Keratinocyte (primary cell): Measurements from ENCODE around the gene HDGFL3. TPM values are rescaled to one million over a fixed set of nuclear protein-coding genes. Genes with fewer than 3 reads are reported as not detected.

Experiments used
- DNase-seq: peaks from one replicate; pipeline ENCODE4 v3.0.0-alpha.2; 2011; ENCODE audit warnings: low read depth, missing footprints, low spot score
- FAIRE-seq: peaks from 2 replicates; lab custom pipeline; 2011; peaks lifted over from hg19 to GRCh38; lab: Jason Lieb, UNC
- H2AFZ ChIP-seq: 2 replicates; pipeline ENCODE4 v1.6.0; 2012; ENCODE audit warnings: low read length, control low read depth, inconsistent platforms; ENCODE audit not compliant: control insufficient read depth
- H3K27ac ChIP-seq: 2 replicates; pipeline ENCODE4 v1.5.1; 2011; ENCODE audit warnings: low read length; ENCODE audit not compliant: control insufficient read depth, insufficient read depth
- H3K27me3 ChIP-seq: 3 replicates; pipeline ENCODE4 v1.6.0; 2011; ENCODE audit warnings: low read length; ENCODE audit not compliant: control insufficient read depth, insufficient read depth; ENCODE audit errors: extremely low read depth
- H3K36me3 ChIP-seq, 2 experiments: 2 replicates in 1 of 2; 3 replicates in 1 of 2; pipeline ENCODE4 v1.5.1; 2011; ENCODE audit warnings: low read length in 2 of 2, mild to moderate bottlenecking in 1 of 2; ENCODE audit not compliant: control insufficient read depth in 2 of 2, insufficient read depth in 2 of 2; ENCODE audit errors: extremely low read depth in 1 of 2
- H3K4me1 ChIP-seq: 3 replicates; pipeline ENCODE4 v1.5.1; 2011; ENCODE audit warnings: low read length; ENCODE audit not compliant: control insufficient read depth, insufficient read depth; ENCODE audit errors: extremely low read depth
- H3K4me2 ChIP-seq: 3 replicates; pipeline ENCODE4 v1.6.0; 2011; ENCODE audit warnings: low read depth, low read length; ENCODE audit not compliant: control insufficient read depth, insufficient read depth; ENCODE audit errors: extremely low read depth
- H3K4me3 ChIP-seq, 3 experiments: fragments of 200-600 bp in 1 of 3; sonication (generic) in 1 of 3; 2 replicates in 2 of 3; 3 replicates in 1 of 3; pipeline ENCODE4 v1.5.1; 2011 to 2016; ENCODE audit warnings: low read length in 3 of 3, mild to moderate bottlenecking in 3 of 3, control low read depth in 2 of 3, inconsistent platforms in 1 of 3, low read depth in 1 of 3, mixed read lengths in 1 of 3, mixed run types in 1 of 3, moderate library complexity in 1 of 3; ENCODE audit not compliant: control insufficient read depth in 2 of 3, insufficient read depth in 2 of 3; ENCODE audit errors: extremely low read depth in 1 of 3
- H3K79me2 ChIP-seq: 2 replicates; pipeline ENCODE4 v1.6.0; 2012; ENCODE audit warnings: low read length; ENCODE audit not compliant: control insufficient read depth, insufficient read depth
- H3K9ac ChIP-seq: 3 replicates; pipeline ENCODE4 v1.6.0; 2011; ENCODE audit warnings: low read length; ENCODE audit not compliant: control insufficient read depth, insufficient read depth; ENCODE audit errors: extremely low read depth
- H3K9me1 ChIP-seq: 3 replicates; pipeline ENCODE4 v1.6.0; 2011; ENCODE audit warnings: low read length; ENCODE audit not compliant: control insufficient read depth, insufficient read depth; ENCODE audit errors: extremely low read depth
- H3K9me3 ChIP-seq: 2 replicates; pipeline ENCODE4 v1.5.1; 2012; ENCODE audit warnings: low read depth, low read length; ENCODE audit not compliant: control insufficient read depth
- H4K20me1 ChIP-seq: 3 replicates; pipeline ENCODE4 v1.6.0; 2011; ENCODE audit warnings: low read length; ENCODE audit not compliant: control insufficient read depth, insufficient read depth; ENCODE audit errors: extremely low read depth
- EZH2 ChIP-seq: IDR thresholded peaks from one replicate; pipeline ENCODE4 v1.6.1; 2012; ENCODE audit warnings: inconsistent platforms, mild to moderate bottlenecking, low read length, moderate library complexity
- dilution Hi-C: fragments of 300-500 bp; cut with MboI; formaldehyde crosslinking; loops from one replicate; pipeline ENCODE4 v1.7.0; 2020; ENCODE audit warnings: low sequenced_read_pairs; ENCODE audit not compliant: extremely low pct_ligation_motif_present
- polyA plus RNA-seq, 5 experiments: library from polyadenylated mRNA; depleted of rRNA in 3 of 5; stranded (reverse) in 3 of 5; stranded (forward) in 1 of 5; unstranded in 1 of 5; fragments of >200 nt; gene quantifications; 1 replicate in 1 of 5; 2 replicates in 3 of 5; 3 replicates in 1 of 5; pipeline versions ENCODE4 v1.2.1 to v1.2.3, GENCODE V29; 2011 to 2012; ENCODE audit warnings: missing spikeins in 2 of 5, low read depth in 1 of 5, low replicate concordance in 1 of 5
- TF ChIP-seq, protein P1 (sequence below), 3 experiments: IDR thresholded peaks in 1 of 3; conservative IDR thresholded peaks in 1 of 3; optimal IDR thresholded peaks in 1 of 3; 2 replicates in 2 of 3; 3 replicates in 1 of 3; pipeline versions ENCODE3 to v1.5.1; 2011; ENCODE audit warnings: low read length in 3 of 3, mild to moderate bottlenecking in 3 of 3, moderate library complexity in 2 of 3, control low read depth in 1 of 3, inconsistent platforms in 1 of 3; ENCODE audit not compliant: insufficient read depth in 2 of 3; ENCODE audit errors: extremely low read depth in 1 of 3

HDGFL3 gene
- polyA plus RNA-seq, 1 donor (not counting 4 experiments of a cell fraction or from before 2014, with no cell fraction given) = 35.1 TPM

DNA sequence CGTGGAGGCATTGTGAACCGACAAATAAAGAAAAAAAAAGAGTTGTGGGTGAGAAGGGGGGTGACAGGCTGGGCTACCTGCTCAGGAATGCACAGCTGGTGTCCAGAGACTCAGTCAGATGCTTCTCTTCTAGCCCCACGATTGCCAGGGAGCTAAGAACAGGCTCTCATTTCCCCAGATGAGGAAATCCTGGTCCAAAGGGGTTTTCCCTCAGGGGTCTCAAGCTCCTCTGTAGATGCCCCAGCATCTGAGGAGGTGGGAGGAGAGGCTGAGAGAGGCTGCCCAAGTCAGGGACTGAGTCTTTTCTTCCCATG lies 41.4 kb upstream of the HDGFL3 start:
- dilution Hi-C loops = no loop called here
- no peak for FAIRE-seq
- Histone ChIP-seq H3K27ac (no peak overlapping the region), H3K4me2 (no peak overlapping the region), H3K4me3 (no peak overlapping the region), H4K20me1 (no peaks in the 10 kb centered on the region), H2AFZ (no peak overlapping the region), H3K79me2 (no peaks in the 10 kb centered on the region), H3K9me1 (no peaks in the 10 kb centered on the region), H3K9ac (no peak overlapping the region), H3K4me1 (peaks cover 4% of the 10 kb centered on the region), H3K9me3 (no peaks in the 10 kb centered on the region), H3K27me3 (peaks cover 8% of the 10 kb centered on the region), H3K36me3 (no peaks in the 10 kb centered on the region)
- DNase-seq = no peak
- TF ChIP-seq, protein P1, sequence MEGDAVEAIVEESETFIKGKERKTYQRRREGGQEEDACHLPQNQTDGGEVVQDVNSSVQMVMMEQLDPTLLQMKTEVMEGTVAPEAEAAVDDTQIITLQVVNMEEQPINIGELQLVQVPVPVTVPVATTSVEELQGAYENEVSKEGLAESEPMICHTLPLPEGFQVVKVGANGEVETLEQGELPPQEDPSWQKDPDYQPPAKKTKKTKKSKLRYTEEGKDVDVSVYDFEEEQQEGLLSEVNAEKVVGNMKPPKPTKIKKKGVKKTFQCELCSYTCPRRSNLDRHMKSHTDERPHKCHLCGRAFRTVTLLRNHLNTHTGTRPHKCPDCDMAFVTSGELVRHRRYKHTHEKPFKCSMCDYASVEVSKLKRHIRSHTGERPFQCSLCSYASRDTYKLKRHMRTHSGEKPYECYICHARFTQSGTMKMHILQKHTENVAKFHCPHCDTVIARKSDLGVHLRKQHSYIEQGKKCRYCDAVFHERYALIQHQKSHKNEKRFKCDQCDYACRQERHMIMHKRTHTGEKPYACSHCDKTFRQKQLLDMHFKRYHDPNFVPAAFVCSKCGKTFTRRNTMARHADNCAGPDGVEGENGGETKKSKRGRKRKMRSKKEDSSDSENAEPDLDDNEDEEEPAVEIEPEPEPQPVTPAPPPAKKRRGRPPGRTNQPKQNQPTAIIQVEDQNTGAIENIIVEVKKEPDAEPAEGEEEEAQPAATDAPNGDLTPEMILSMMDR (optimal IDR thresholded peaks at IDR 0.05 in 1 of 3, IDR thresholded peaks at IDR 0.05 in 1 of 3, conservative IDR thresholded peaks at IDR 0.05 in 1 of 3; ENCODE audit: extremely low read depth in 1 of 3, insufficient read depth in 2 of 3, low read length in 3 of 3) = no peak
- no peak for TF ChIP-seq EZH2

DNA sequence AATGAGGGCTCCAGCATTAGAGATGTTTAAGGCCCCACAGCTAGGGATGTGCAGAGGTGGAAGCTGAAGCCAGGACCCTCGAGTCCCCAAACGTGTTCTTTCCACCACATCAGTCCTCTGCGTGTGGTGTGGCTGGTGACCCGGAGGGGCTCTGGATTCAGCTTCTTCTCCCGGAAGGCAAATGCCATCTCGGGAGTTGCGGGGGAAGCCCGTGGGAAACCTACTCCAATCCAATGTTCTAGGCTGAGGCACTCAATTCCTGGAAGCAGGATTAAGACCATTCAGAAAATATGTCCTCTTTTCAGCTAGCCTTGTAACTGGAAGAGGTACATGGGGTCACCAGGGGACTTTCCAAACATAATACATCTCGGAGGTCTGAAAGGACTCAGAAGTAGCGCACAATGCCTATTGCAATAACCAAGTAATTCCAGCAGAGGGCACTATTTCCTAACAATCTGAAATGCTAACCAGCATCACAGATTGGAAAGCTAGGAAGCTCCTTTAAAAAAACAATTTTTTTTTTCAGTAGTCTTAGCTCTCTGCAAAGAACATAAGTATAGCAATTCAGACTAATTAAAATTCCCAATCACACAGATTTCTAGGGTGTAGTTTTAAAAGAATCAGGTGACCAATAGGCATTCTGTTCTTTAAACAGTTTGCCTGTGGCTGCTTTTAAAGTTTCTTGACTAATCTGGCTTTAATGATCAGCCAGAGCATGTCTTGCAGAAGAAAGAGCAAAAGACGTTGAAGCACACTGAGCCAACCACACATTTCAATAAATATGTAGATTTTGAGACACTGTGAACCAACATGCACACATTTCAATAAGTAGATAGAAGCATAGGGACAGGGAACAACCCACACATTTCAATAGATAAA lies 40.8 kb upstream of the HDGFL3 start:
- H3K9ac ChIP-seq = no peak overlapping the region
- DNase-seq (no peak), FAIRE-seq (peak; percentile 76)
- TF ChIP-seq, protein P1 (optimal IDR thresholded peaks at IDR 0.05 in 1 of 3, IDR thresholded peaks at IDR 0.05 in 1 of 3, conservative IDR thresholded peaks at IDR 0.05 in 1 of 3; ENCODE audit: extremely low read depth in 1 of 3, insufficient read depth in 2 of 3, low read length in 3 of 3) = peak; percentile 47 to 79 (median 68)
- no peak for TF ChIP-seq EZH2
- no peaks in the 10 kb centered on the region for H3K36me3 ChIP-seq
- H2AFZ ChIP-seq = no peak overlapping the region
- H4K20me1 ChIP-seq = no peaks in the 10 kb centered on the region
- no peaks in the 10 kb centered on the region for H3K79me2 ChIP-seq
- no peak overlapping the region for H3K27ac ChIP-seq
- H3K9me3 ChIP-seq = no peaks in the 10 kb centered on the region
- H3K4me1 ChIP-seq = peaks cover 4% of the 10 kb centered on the region
- dilution Hi-C loops = no loop called here
- H3K9me1 ChIP-seq = no peaks in the 10 kb centered on the region
- H3K27me3 ChIP-seq = peaks cover 12% of the 10 kb centered on the region
- peak overlapping the region; percentile 59 for H3K4me2 ChIP-seq
- no peak overlapping the region for H3K4me3 ChIP-seq
